CD4-positive, alpha-beta T cell (primary cell): Measurements from ENCODE around the gene ETF1. TPM values are rescaled to one million over a fixed set of nuclear protein-coding genes. Genes with fewer than 3 reads are reported as not detected.

Source experiments
- ATAC-seq: fragments of 200-7000 bp; cut with Tn5 transposase; one replicate; pipeline ENCODE4 v1.10.0; 2022; ENCODE audit warnings: mild to moderate bottlenecking; ENCODE audit not compliant: poor library complexity
- CTCF ChIA-PET: fragments of 350-600 bp; sonication (Branson Sonifier 250); formaldehyde crosslinking; loops from one replicate; lab custom pipeline; 2021; ENCODE audit warnings: antibody characterized with exemption, inconsistent platforms; lab: Charles Lee
- POLR2A ChIA-PET: fragments of 350-600 bp; sonication (Branson Sonifier 250); formaldehyde crosslinking; loops from one replicate; lab custom pipeline; 2021; ENCODE audit warnings: antibody characterized with exemption, inconsistent platforms; lab: Charles Lee
- DNase-seq, 14 experiments: peaks; one replicate each; pipeline ENCODE4 v3.0.0-alpha.2; 2013 to 2020; ENCODE audit warnings: mixed read lengths in 2 of 14
- H3K27ac ChIP-seq, 2 donors: one replicate each; pipeline versions ENCODE4 v1.5.1 to v1.7.0; 2013; ENCODE audit warnings: low read length in 2 of 2, low read depth in 1 of 2, mild to moderate bottlenecking in 1 of 2
- H3K27me3 ChIP-seq, 2 experiments: 1 replicate in 1 of 2; 2 replicates in 1 of 2; pipeline versions ENCODE4 v1.6.1 to v1.7.0; 2013; ENCODE audit warnings: low read length in 2 of 2, control low read depth in 1 of 2, mild to moderate bottlenecking in 1 of 2, moderate library complexity in 1 of 2; ENCODE audit not compliant: insufficient read depth in 2 of 2, control insufficient read depth in 1 of 2
- H3K36me3 ChIP-seq: one replicate; pipeline ENCODE4 v1.6.1; 2013; ENCODE audit warnings: low read length, control low read depth; ENCODE audit not compliant: insufficient read depth
- H3K4me1 ChIP-seq: one replicate; pipeline ENCODE4 v1.6.1; 2013; ENCODE audit warnings: low read length, control low read depth; ENCODE audit not compliant: insufficient read depth
- H3K4me3 ChIP-seq: one replicate; pipeline ENCODE4 v1.5.1; 2013; ENCODE audit warnings: mild to moderate bottlenecking, low read length, moderate library complexity
- H3K9me3 ChIP-seq, 2 experiments: 1 replicate in 1 of 2; 2 replicates in 1 of 2; pipeline versions ENCODE4 v1.6.1 to v1.7.0; 2013; ENCODE audit warnings: low read length in 2 of 2, mild to moderate bottlenecking in 2 of 2, control low read depth in 1 of 2, moderate library complexity in 1 of 2; ENCODE audit not compliant: control insufficient read depth in 1 of 2, insufficient read depth in 1 of 2
- H3K27ac Mint-ChIP-seq: one replicate; pipeline ENCODE4 v1.8.0; 2020; ENCODE audit warnings: mixed read lengths
- H3K27me3 Mint-ChIP-seq: one replicate; pipeline ENCODE4 v1.8.0; 2021; ENCODE audit warnings: mixed read lengths
- H3K36me3 Mint-ChIP-seq: one replicate; pipeline ENCODE4 v1.8.0; 2021; ENCODE audit warnings: low read depth, mixed read lengths
- H3K4me1 Mint-ChIP-seq: one replicate; pipeline ENCODE4 v1.8.0; 2021; ENCODE audit warnings: low read depth, mixed read lengths
- H3K4me3 Mint-ChIP-seq: one replicate; pipeline ENCODE4 v1.8.0; 2020; ENCODE audit warnings: mild to moderate bottlenecking, mixed read lengths
- H3K9me3 Mint-ChIP-seq: one replicate; pipeline ENCODE4 v1.8.0; 2020; ENCODE audit warnings: mixed read lengths
- CTCF ChIP-seq: fragments of 200-600 bp; IDR thresholded peaks from one replicate; pipeline ENCODE4 v1.8.0; 2022; ENCODE audit warnings: antibody characterized with exemption, mild to moderate bottlenecking
- intact Hi-C, 2 experiments: fragments of 100-400 bp; cut with DNase I in 1 of 2; cut with micrococcal nuclease in 1 of 2; formaldehyde crosslinking; loops; one replicate each; pipeline versions ENCODE4 v1.15.1 to v1.9.0; 2023 to 2025; cut with DNase I, micrococcal nuclease
- total RNA-seq, 174 experiments: library from RNA in 2 of 174; stranded (reverse) in 2 of 174; gene quantifications; one replicate each; pipeline ENCODE4 v1.2.3 and lab custom pipeline; 2021 to 2026

ETF1 gene
- total RNA-seq, 2 experiments from 2014 or later = 178 to 187 TPM

DNA sequence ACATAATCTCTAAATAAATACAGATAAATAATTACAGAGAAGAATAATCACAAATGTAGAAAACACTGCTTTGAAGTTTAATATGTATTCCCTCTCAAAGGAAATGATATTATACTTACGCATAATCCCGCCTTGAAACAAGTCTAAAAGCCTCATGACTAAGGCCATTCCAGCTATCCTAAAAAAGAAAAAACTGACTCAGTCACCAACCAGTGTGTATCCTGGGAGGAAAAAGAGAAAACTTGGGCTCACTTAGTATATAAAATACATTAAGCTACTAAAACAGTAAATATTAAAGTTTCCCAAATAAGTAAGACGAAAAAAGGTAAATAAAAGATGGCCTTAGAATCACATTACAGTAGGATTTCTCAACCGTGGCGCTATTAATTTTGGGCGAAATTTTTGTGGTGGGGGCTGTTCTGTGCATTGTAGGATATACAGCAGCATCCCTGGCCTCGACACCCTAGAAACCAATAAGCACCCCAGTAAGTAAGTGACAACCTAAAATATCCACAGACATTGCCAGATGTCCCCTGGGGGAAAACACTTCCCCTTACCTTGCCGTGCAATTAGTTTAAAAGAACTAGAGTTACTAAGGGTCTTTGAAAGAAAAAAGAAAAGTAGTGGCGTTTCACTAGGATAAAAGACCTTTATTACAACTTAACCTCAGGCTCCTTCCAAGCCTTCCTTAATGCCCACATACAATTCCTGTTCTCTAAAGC, 31.1 kb upstream of the ETF1 start:
- H3K36me3 ChIP-seq = peaks cover 44% of the 10 kb centered on the region
- POLR2A ChIA-PET = interaction anchor here (1.9 to 4.8 kb wide), 4 partner anchors 27 to 819 kb away, joined by 8 to 152 read pairs (median 20); partner anchors contain the start of genes EGR1, ETF1 and HNRNPA0
- H3K4me1 ChIP-seq = peaks cover 29% of the 10 kb centered on the region
- Mint-ChIP-seq H3K9me3 (peaks cover 1% of the 10 kb centered on the region), H3K27ac (peak overlapping the region; percentile 100), H3K27me3 (no peaks in the 10 kb centered on the region), H3K4me3 (peak overlapping the region; percentile 97), H3K4me1 (peaks cover 53% of the 10 kb centered on the region), H3K36me3 (peaks cover 68% of the 10 kb centered on the region)
- H3K27me3 ChIP-seq = no peaks in the 10 kb centered on the region
- peaks cover 0 to 5% of the 10 kb centered on the region in 2 experiments for H3K9me3 ChIP-seq
- DNase-seq (no peak), ATAC-seq (no peak)
- intact Hi-C loops = loop anchor here (10.0 kb wide), 11 partner anchors 109 to 1831 kb away; partner anchors contain the start of genes ANKHD1 (in 1 of the 2), CDC23 (in 1 of the 2), CDC25C (in 1 of the 2) and CYSTM1 (in 1 of the 2)
- no peak for TF ChIP-seq CTCF
- H3K4me3 ChIP-seq = peak overlapping the region; percentile 79
- peak overlapping the region; percentile 98 to 99 for H3K27ac ChIP-seq
- CTCF ChIA-PET = interaction anchor here (1.0 to 3.4 kb wide), 3 partner anchors 8 to 26 kb away, joined by 3 to 11 read pairs (median 4); no protein-coding TSS in a partner anchor

- H3K9me3 Mint-ChIP-seq = peaks cover 1% of the 10 kb centered on the region
- peak overlapping the region; percentile 79 for H3K4me3 Mint-ChIP-seq
- Histone ChIP-seq H3K27me3 (no peaks in the 10 kb centered on the region), H3K4me3 (no peak overlapping the region), H3K9me3 (peaks cover 0 to 5% of the 10 kb centered on the region in 2 experiments), H3K27ac (peak overlapping the region in 1 of 2 donors; percentile 30), H3K36me3 (peaks cover 53% of the 10 kb centered on the region), H3K4me1 (peaks cover 28% of the 10 kb centered on the region)
- H3K4me1 Mint-ChIP-seq = peaks cover 61% of the 10 kb centered on the region
- H3K27ac Mint-ChIP-seq = peak overlapping the region; percentile 100
- H3K27me3 Mint-ChIP-seq = no peaks in the 10 kb centered on the region
- peaks cover 77% of the 10 kb centered on the region for H3K36me3 Mint-ChIP-seq
- no peak for DNase-seq
- POLR2A ChIA-PET = interaction anchor here (4.8 kb wide), 1 partner anchor 30 kb away, joined by 152 read pairs; the partner anchor contains the start of gene ETF1
- TF ChIP-seq CTCF = no peak
- intact Hi-C loops = loop anchor here (10.0 kb wide), 11 partner anchors 108 to 1832 kb away; partner anchors contain the start of genes ANKHD1 (in 1 of the 2), CDC23 (in 1 of the 2), CDC25C (in 1 of the 2) and CYSTM1 (in 1 of the 2)
- CTCF ChIA-PET = no interaction called here
- no peak for ATAC-seq
These were observed 30.2 kb upstream of the ETF1 start for GRCh38 chr5:138573223-138573622.

DNA sequence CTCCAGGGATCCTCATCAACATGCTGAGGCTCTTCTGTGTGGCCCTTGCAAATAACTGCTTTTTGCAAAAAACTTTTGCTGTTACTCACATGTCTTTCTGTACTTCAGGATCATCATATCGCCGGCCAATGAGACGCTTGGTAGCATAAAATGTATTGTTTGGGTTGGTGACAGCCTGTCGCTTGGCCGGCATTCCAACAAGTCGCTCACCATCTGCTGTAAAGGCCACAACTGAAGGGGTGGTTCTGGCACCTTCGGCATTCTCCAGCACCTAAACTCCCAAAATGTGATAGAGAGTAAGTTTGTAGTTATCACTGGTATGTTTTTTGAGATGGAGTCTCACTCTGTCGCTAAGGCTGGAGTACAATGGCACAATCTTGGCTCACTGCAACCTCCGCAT, 27.8 kb upstream of the ETF1 start:
- H3K36me3 Mint-ChIP-seq = peaks cover 99% of the 10 kb centered on the region
- peak overlapping the region; percentile 4 for H3K27ac Mint-ChIP-seq
- no peaks in the 10 kb centered on the region for H3K27me3 ChIP-seq
- peaks cover 26% of the 10 kb centered on the region for H3K4me1 ChIP-seq
- ATAC-seq (no peak), DNase-seq (no peak)
- no peak for TF ChIP-seq CTCF
- intact Hi-C loops = loop anchor here (10.0 kb wide), 11 partner anchors 106 to 1834 kb away; partner anchors contain the start of genes ANKHD1 (in 1 of the 2), CDC23 (in 1 of the 2), CDC25C (in 1 of the 2) and CYSTM1 (in 1 of the 2)
- peak overlapping the region; percentile 11 for H3K4me3 Mint-ChIP-seq
- no peaks in the 10 kb centered on the region for H3K27me3 Mint-ChIP-seq
- ChIA-PET CTCF (no interaction called here), POLR2A (interaction anchor here (0.6 kb wide), 1 partner anchor 34 kb away, joined by 3 read pairs; no protein-coding TSS in a partner anchor)
- no peaks in the 10 kb centered on the region for H3K9me3 ChIP-seq
- no peak overlapping the region for H3K4me3 ChIP-seq
- H3K27ac ChIP-seq = no peak overlapping the region
- peaks cover 77% of the 10 kb centered on the region for H3K4me1 Mint-ChIP-seq
- H3K36me3 ChIP-seq = peaks cover 76% of the 10 kb centered on the region
- H3K9me3 Mint-ChIP-seq = peaks cover under 1% of the 10 kb centered on the region
